Measurements from ENCODE around the gene MSANTD1.
"Not testable (repeated sequence)": the region's sequence is repeated elsewhere in the genome, so short reads cannot be mapped to it uniquely, and the experiment has no call there.

Gene MSANTD1

GRCh38 chr4:3288571-3289094 is 39.7 kb downstream of the MSANTD1 start:
- no peak for DNase-seq (ENCODE audit: low read depth in 2 of 2)

GRCh38 chr4:3290476-3290875 is 41.5 kb downstream of the MSANTD1 start:
- DNase-seq (ENCODE audit: low read depth in 2 of 2) = no peak

GRCh38 chr4:3290889-3291321 is 41.9 kb downstream of the MSANTD1 start:
- no peak for DNase-seq (ENCODE audit: low read depth in 2 of 2)

GRCh38 chr4:3291411-3291968 is 42.5 kb downstream of the MSANTD1 start:
- DNase-seq (ENCODE audit: low read depth in 2 of 2) = no peak

- DNase-seq (ENCODE audit: low read depth in 2 of 2) = no peak
Observed at GRCh38 chr4:3291969-3292570, 43.1 kb downstream of the MSANTD1 start.

- DNase-seq (ENCODE audit: low read depth in 2 of 2) = peak; percentile 51 to 64
Observed at GRCh38 chr4:3292571-3293400, 43.8 kb downstream of the MSANTD1 start, which contains the start of gene RGS12. TSS of gene RGS12 (plus strand) at chr4:3293021. CDS start at chr4:3316171, 23,150 bp downstream.

GRCh38 chr4:3293401-3294391 is 44.7 kb downstream of the MSANTD1 start:
- DNase-seq (ENCODE audit: low read depth in 2 of 2) = no peak

GRCh38 chr4:3294401-3295241 is 45.7 kb downstream of the MSANTD1 start:
- DNase-seq (ENCODE audit: low read depth in 2 of 2) = no peak

GRCh38 chr4:3295837-3296624 is 47.1 kb downstream of the MSANTD1 start:
- DNase-seq (ENCODE audit: low read depth in 2 of 2) = no peak

- no peak for DNase-seq (ENCODE audit: low read depth in 2 of 2)
Observed at GRCh38 chr4:3296651-3297050, 47.7 kb downstream of the MSANTD1 start.

GRCh38 chr4:3297066-3297859 is 48.3 kb downstream of the MSANTD1 start:
- DNase-seq (ENCODE audit: low read depth in 2 of 2) = no peak

- no peak for DNase-seq (ENCODE audit: low read depth in 2 of 2)
Observed at GRCh38 chr4:3299122-3299975, 50.4 kb downstream of the MSANTD1 start.

- no peak for DNase-seq (ENCODE audit: low read depth in 2 of 2)
Observed at GRCh38 chr4:3299976-3300671, 51.2 kb downstream of the MSANTD1 start.

GRCh38 chr4:3300882-3301281 is 51.9 kb downstream of the MSANTD1 start:
- not testable (repeated sequence) for DNase-seq (ENCODE audit: low read depth in 2 of 2)

GRCh38 chr4:3301450-3302172 is 52.7 kb downstream of the MSANTD1 start:
- DNase-seq (ENCODE audit: low read depth in 2 of 2) = no peak

- peak; percentile 44 to 59 for DNase-seq (ENCODE audit: low read depth in 2 of 2)
Observed at GRCh38 chr4:3302173-3302785, 53.3 kb downstream of the MSANTD1 start.

Data from stimulated activated CD8-positive, alpha-beta memory T cell treated with anti-CD3 and anti-CD28 coated beads, Interleukin-2, amount 100 ng/mL, for 1 hour (primary cell).